Middle frontal gyrus (tissue), 1 donor: ENCODE measurements around the gene PPP1R16B.
"Not testable (repeated sequence)": the region's sequence is repeated elsewhere in the genome, so short reads cannot be mapped to it uniquely, and the experiment has no call there.

ENCODE experiments used
- DNase-seq: peaks from one replicate; pipeline ENCODE4 v3.0.0-alpha.2; 2015; ENCODE audit warnings: low spot score; ENCODE audit errors: extremely low spot score

PPP1R16B gene

GRCh38 chr20:38791291-38791690, 14.2 kb upstream of the PPP1R16B start:
- no peak for DNase-seq

GRCh38 chr20:38791940-38792339, 13.6 kb upstream of the PPP1R16B start:
- DNase-seq = no peak

- not testable (repeated sequence) for DNase-seq
Measured at GRCh38 chr20:38794057-38794456, 11.4 kb upstream of the PPP1R16B start.

- no peak for DNase-seq
Measured at GRCh38 chr20:38798266-38798665, 7.2 kb upstream of the PPP1R16B start.

- no peak for DNase-seq
Measured at GRCh38 chr20:38799203-38799602, 6.3 kb upstream of the PPP1R16B start.

GRCh38 chr20:38800882-38801281, 4.6 kb upstream of the PPP1R16B start:
- DNase-seq = no peak

GRCh38 chr20:38804221-38804620, 1.3 kb upstream of the PPP1R16B start:
- DNase-seq = no peak

- DNase-seq = no peak
Measured at GRCh38 chr20:38804682-38805501, 605 bp upstream of the PPP1R16B start.

GRCh38 chr20:38805958-38806854, 709 bp downstream of the PPP1R16B start:
- DNase-seq = no peak

- DNase-seq = no peak
Measured at GRCh38 chr20:38806855-38807655, 1.6 kb downstream of the PPP1R16B start.

- DNase-seq = no peak
Measured at GRCh38 chr20:38809942-38810341, 4.4 kb downstream of the PPP1R16B start.

GRCh38 chr20:38810926-38811630, 5.6 kb downstream of the PPP1R16B start:
- no peak for DNase-seq

GRCh38 chr20:38811769-38812168, 6.3 kb downstream of the PPP1R16B start:
- DNase-seq = no peak

GRCh38 chr20:38812182-38812581, 6.7 kb downstream of the PPP1R16B start:
- DNase-seq = no peak

GRCh38 chr20:38812709-38813573, 7.4 kb downstream of the PPP1R16B start:
- DNase-seq = no peak

GRCh38 chr20:38813574-38813962, 8.1 kb downstream of the PPP1R16B start:
- DNase-seq = not testable (repeated sequence)

- DNase-seq = no peak
Measured at GRCh38 chr20:38815446-38815845, 9.9 kb downstream of the PPP1R16B start.

GRCh38 chr20:38818113-38819065, 12.9 kb downstream of the PPP1R16B start:
- no peak for DNase-seq

- DNase-seq = no peak
Measured at GRCh38 chr20:38825571-38825900, 20.0 kb downstream of the PPP1R16B start.
